GM12891 (cell line): ENCODE results near the gene GABBR1. TPM values are rescaled to one million over a fixed set of nuclear protein-coding genes. Genes with fewer than 3 reads are reported as not detected.
"Not testable (repeated sequence)": the region's sequence is repeated elsewhere in the genome, so short reads cannot be mapped to it uniquely, and the experiment has no call there.

Source experiments
- DNase-seq: peaks from one replicate; pipeline ENCODE4 v3.0.0; 2011; ENCODE audit warnings: low spot score; ENCODE audit not compliant: insufficient read length
- FAIRE-seq: peaks from 2 replicates; lab custom pipeline; 2011; peaks lifted over from hg19 to GRCh38; lab: Jason Lieb, UNC
- PAX5 ChIP-seq: IDR thresholded peaks from 2 replicates; pipeline ENCODE4 v1.6.1; 2011; ENCODE audit warnings: low read length, moderate library complexity, mild to moderate bottlenecking; ENCODE audit not compliant: insufficient read depth, severe bottlenecking
- POLR2A ChIP-seq: IDR thresholded peaks from 2 replicates; pipeline ENCODE4 v1.6.1; 2011; ENCODE audit warnings: low read depth, low read length, control low read depth
- POLR2AphosphoS5 ChIP-seq: IDR thresholded peaks from 2 replicates; pipeline ENCODE4 v1.6.1; 2011; ENCODE audit warnings: low read depth, low read length, control low read depth
- POU2F2 ChIP-seq: IDR thresholded peaks from 2 replicates; pipeline ENCODE4 v1.6.1; 2011; ENCODE audit warnings: low read depth, mild to moderate bottlenecking, control low read depth, low read length, moderate library complexity
- SPI1 ChIP-seq: IDR thresholded peaks from 2 replicates; pipeline ENCODE4 v1.6.1; 2011; ENCODE audit warnings: low read depth, low read length, control low read depth
- TAF1 ChIP-seq: IDR thresholded peaks from 2 replicates; pipeline ENCODE4 v1.6.1; 2011; ENCODE audit warnings: low read depth, low read length, control low read depth
- polyA plus RNA-seq: library from polyadenylated mRNA; unstranded; fragments of >200 nt; gene quantifications from one replicate; pipeline ENCODE4 v1.2.1, GENCODE V29; 2012; ENCODE audit warnings: low read depth, missing spikeins, inconsistent platforms; ENCODE audit not compliant: missing spikeins

GABBR1 gene
- 3.2 TPM for polyA plus RNA-seq

DNA sequence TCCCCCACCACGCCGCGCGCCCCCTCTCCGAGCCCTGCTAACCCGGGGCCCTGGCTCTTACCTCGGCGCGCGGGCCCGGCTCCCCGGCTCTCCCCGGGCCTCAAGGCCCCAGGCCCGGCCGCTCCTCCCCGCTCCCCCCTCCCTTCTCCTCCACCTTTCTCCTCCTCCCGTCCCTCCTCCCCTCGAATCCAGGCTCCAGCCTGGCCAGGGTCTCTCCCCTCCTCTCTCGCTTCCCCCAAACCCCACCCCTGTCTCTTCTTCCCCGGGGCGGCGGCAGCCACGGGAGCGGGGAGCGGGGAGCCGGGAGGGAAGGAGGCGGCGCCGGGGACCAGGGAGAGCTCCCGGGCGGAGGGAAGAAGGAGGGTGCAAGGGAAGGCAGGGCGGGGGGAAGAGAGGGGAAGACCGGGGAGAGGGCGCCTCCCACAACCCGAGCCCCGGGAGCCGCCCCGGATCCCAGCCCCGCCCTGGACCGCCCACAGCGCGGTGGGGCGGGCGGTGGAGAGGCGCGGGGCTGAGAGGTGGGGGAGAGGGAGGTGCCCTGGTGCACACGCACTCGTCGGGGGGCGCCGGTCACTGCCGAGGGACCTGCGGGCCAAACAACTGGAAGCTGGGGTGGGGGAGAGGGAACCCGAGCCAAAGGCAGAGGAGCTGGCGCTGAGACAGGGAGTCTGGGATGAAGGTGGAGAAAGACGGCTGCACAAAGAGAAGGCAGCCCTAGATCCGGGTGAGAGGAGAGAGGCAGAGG, at the start of gene GABBR1:
Gene GABBR1, minus strand, starts transcription at position 395 of the 745 bp plus-strand sequence. CDS start 798 bp downstream, outside the sequence.
- DNase-seq (peak; percentile 83), FAIRE-seq (peak; percentile 20)
- no peak for TF ChIP-seq PAX5
- no peak for TF ChIP-seq POLR2A
- TF ChIP-seq POLR2AphosphoS5, result no peak
- TF ChIP-seq POU2F2, result no peak
- no peak for TF ChIP-seq SPI1
- no peak for TF ChIP-seq TAF1

DNA sequence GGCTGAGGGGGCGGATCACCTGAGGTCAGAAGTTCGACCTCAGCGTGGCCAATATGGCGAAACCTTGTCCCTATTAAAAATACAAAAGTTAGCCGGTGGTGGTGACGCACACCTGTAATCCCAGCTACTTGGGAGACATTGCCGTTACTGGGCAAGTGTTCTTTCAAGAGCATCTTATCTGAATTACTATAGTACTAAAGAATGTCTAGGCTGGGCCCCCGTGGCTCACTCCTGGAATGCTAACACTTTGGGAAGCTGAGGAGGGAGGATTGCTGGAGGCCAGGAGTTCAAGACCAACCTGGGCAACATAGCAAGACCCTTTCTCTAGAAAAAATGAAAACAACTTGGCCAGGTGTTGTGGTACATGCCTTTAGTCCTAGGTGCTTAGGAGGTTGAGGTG, 48.8 kb upstream of the GABBR1 start:
- no peak for DNase-seq
- TF ChIP-seq PAX5, result no peak
- TF ChIP-seq TAF1, result no peak
- no peak for TF ChIP-seq SPI1
- no peak for TF ChIP-seq POLR2AphosphoS5
- no peak for FAIRE-seq

DNA sequence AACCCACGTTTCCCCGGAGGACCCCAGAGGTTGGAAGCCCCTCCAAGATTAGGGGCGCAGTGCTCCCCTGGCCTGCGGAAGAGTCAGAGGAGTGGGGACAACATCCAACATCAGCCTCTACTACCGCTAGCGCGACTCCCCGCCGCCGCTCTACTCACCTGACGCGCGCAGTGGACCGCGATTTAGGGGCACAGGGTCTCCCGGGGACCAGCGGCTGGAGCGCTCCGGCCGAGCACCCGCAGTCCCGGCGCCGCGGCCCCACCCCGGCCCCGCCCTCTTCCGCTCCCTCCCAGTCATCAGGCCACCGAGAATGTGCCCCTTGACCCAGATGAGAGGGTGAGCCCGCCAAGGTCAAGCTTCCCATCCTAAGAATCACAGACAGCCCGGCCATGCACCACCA, 47.9 kb upstream of the GABBR1 start, which contains the start of gene ZFP57:
Gene ZFP57, minus strand, starts transcription at position 249 of the 400 bp plus-strand sequence. CDS start 4,149 bp downstream, outside the sequence.
- no peak for FAIRE-seq
- peak; percentile 36 for DNase-seq
- peak; percentile 32; the same call in 1 of the 2 replicates for TF ChIP-seq POLR2A
- TF ChIP-seq POLR2AphosphoS5, result no peak

DNA sequence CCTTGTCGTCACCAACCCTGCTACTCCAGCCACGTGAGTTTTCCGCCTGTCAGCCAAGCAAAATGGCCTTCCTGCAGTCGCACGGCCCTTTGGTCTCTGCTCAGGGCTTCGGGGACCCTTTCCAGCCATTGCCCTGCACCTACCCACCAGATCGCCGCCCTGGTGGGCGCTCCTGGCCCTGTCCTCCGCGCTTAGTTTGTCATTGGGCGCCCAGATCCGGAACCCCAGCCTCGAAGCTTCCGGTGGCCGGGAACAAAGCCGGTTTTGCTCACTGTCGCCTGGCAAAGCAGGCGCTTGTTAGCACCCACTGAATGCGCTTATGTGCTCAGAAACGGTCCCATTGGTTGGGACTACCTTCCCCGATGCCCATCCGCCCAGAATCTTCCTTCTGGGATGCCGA, 47.4 kb upstream of the GABBR1 start:
- no peak for TF ChIP-seq SPI1
- TF ChIP-seq POLR2A, result 0 out of 2 replicates have a peak, but pooled peaks have one; percentile 14
- no peak for TF ChIP-seq POU2F2
- TF ChIP-seq PAX5, result no peak
- TF ChIP-seq TAF1, result no peak; the same call in 1 of the 2 replicates
- no peak for TF ChIP-seq POLR2AphosphoS5
- FAIRE-seq (peak; percentile 80), DNase-seq (peak; percentile 44)

DNA sequence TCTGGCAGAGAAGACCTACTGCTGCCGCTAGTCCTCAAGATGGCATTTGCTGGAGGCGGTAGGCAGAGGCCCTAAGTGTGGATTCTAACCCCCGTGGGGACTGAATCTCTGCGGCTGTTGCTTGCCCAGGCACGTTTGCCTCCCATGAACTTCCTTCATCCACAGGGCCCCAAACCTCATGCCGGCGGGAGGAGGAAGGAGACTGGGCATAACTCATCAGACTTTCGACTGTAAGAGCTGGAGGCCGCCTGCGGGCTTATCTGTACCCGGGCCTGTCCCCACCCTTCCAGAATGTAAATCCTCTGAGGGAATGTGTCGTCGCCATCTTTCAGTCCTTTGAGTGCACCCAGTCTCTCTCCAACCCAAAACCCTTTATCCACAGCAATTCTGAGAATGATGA, 47.0 kb upstream of the GABBR1 start:
- no peak for DNase-seq
- TF ChIP-seq POU2F2 (no peak), POLR2A (no peak), SPI1 (no peak), PAX5 (no peak), TAF1 (no peak), POLR2AphosphoS5 (no peak)
- FAIRE-seq, result no peak

- FAIRE-seq, result no peak
Measured at GRCh38 chr6:29678114-29678513, 45.1 kb upstream of the GABBR1 start.

DNA sequence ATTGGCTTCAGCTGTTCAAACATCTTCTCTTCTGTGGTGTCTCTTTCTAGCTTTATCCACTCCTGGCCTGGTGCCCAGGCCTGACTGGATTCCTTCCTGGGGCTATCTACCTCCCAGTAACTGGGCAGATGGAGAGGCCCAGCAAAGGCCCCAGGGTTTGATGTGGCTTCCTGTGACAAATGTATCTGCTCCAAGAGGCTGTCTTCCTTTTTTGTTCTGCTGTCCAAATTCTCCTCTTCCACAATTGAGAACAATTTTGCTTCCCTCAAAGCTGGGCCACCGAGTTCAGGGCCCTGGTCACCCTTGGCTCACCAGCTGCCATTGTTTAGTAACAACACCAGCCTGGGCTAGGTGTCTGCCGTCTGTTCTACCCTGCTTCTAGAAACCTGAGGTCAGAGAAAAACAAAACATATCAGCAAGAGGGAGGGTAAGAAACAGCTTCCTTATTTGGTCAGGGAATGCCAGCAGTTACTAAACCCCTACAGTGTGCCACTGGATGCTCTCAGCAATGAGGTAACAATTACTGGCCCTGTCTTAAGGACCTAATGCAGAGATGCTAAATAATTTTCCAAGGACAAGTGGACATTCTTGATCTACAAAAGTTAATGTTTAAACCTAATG, 44.1 kb upstream of the GABBR1 start:
- DNase-seq (no peak), FAIRE-seq (peak; percentile 33)
- no peak for TF ChIP-seq SPI1
- TF ChIP-seq POLR2AphosphoS5, result no peak
- TF ChIP-seq POU2F2, result no peak
- no peak for TF ChIP-seq TAF1
- no peak for TF ChIP-seq POLR2A
- no peak for TF ChIP-seq PAX5

More at GRCh38 chr6:29678114-29678513, 45.1 kb upstream of the GABBR1 start:
- no peak for TF ChIP-seq PAX5
- no peak for TF ChIP-seq POLR2AphosphoS5
- TF ChIP-seq POU2F2, result no peak
- no peak for TF ChIP-seq POLR2A
- TF ChIP-seq SPI1, result no peak
- TF ChIP-seq TAF1, result no peak
- no peak for DNase-seq

GRCh38 chr6:29675561-29675960, 42.6 kb upstream of the GABBR1 start:
- DNase-seq (no peak), FAIRE-seq (no peak)
- no peak for TF ChIP-seq SPI1
- TF ChIP-seq TAF1, result no peak
- TF ChIP-seq POLR2A, result no peak
- TF ChIP-seq PAX5, result no peak
- no peak for TF ChIP-seq POU2F2
- no peak for TF ChIP-seq POLR2AphosphoS5

GRCh38 chr6:29674008-29674407, 41.0 kb upstream of the GABBR1 start:
- DNase-seq (no peak), FAIRE-seq (no peak)
- TF ChIP-seq POU2F2 (no peak), SPI1 (no peak), PAX5 (no peak), POLR2A (no peak), TAF1 (no peak), POLR2AphosphoS5 (no peak)

DNA sequence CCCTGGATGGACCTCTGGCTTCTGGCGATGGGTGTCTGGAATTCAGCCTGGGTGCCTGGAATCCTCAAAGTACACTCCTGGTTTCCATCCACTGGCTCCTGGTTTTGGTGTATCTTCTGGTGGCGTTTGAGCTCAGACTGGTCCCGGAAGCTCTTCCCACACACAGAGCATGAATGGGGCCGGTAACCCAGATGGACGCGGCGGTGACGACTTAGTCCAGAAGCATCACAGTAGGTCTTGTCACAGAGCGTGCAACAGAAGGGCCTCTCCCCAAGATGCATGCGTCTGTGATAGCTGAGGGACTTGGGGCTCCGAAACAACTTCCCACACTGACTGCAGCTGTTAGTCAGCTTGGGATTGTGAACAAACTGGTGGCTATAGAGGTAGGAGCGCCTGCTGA, 40.2 kb upstream of the GABBR1 start:
- FAIRE-seq (no peak), DNase-seq (no peak)
- TF ChIP-seq POU2F2 (no peak), PAX5 (no peak), TAF1 (no peak), POLR2AphosphoS5 (no peak), SPI1 (no peak), POLR2A (no peak)

DNA sequence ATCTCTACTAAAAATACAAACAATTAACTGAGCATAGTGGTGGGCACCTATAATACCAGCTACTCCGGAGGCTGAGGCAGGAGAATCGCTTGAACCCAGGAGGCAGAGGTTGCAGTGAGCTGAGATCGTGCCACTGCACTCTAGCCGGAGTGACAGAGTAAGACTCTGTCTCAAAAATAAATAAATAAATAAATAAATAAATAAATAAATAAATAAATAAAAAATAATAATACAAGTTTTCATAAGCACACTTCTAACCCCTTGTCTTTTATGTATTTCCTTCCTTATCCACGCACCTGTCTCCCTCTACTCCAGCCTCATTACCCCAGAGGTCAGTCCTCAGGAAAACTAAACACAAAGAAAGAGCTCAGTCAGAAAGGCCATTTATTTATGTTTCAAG, 39.1 kb upstream of the GABBR1 start:
- not testable (repeated sequence) for FAIRE-seq, DNase-seq
